ENCODE data around the gene GMEB1.

The GMEB1 gene

DNA sequence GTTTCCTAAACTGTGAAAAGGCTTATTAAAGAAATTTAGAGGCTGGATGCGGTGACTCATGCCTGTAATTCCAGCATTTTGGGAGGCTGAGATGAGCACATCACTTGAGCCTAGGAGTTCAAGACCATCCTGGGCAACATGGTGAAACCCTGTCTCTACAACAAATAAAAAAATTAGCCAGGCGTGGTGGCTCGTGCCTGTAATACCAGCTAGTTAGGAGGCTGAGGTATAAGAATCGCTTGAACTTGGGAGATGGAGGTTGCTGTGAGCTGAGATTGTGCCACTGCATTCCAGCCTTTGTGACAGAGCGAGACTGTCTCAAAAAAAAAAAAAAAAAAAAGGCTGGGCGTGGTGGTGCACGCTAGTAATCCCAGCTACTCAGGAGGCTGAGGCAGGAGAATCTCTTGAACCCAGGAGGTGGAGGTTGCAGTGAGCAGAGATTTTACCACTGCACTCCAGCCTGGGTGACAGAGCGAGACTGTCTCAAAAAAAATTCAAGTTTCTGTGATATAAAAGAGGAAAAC, 82.2 kb downstream of the GMEB1 start:
- peak; percentile 19 for DNase-seq (ENCODE audit: low read depth)

DNA sequence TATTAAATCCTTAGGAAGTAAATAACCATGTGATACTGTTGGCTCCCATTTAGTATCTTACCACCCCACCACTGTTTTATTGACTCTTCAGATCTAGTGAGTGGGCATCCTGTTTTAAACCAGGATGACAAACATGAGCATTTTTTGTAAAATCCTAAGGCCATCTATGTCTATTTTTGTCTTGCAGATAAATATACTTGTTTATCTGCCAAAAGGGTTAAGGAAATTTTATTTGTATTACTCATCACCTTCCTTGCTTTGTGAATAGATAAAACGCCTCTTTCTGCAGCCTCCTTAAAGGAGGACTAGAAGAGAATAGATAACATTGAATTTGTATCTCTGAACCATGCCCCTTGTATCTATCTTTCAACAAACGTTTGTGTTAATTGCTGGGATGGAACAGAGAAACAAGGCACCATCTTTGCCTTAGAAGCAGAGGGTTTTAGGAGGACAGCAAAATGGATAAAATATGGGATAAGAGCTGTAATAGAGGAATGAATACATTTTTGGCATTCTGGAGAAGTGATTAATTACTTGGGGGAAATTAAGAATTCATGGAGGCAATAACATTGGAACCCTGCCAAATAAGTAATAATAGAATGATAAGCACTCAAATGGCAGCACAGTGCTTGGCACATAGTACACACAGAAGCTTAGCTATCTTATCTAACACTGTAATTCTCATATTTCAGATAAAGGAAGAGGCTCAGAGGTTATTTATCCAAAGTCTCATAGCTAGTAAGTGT, 82.9 kb downstream of the GMEB1 start:
- DNase-seq (ENCODE audit: low read depth) = peak; percentile 83

DNA sequence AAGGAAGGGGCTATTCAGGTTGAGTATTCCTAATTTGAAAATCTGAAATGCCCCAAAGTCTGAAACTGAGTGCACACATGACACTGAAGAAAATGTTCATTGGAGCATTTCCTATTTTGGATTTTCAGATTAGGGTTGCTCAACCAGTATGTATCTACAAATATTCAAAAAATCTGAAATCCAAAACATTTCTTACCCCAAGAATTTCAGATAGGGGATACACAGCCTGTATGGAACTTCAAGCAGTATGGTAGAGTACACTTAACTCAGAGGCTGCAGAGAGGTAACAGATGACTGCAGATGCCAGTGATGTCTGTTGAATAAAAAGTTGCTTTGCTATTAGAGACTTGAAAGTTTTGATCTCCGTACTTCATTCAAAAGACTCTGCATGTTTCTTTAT, 87.1 kb downstream of the GMEB1 start:
- no peak for DNase-seq (ENCODE audit: low read depth)

DNA sequence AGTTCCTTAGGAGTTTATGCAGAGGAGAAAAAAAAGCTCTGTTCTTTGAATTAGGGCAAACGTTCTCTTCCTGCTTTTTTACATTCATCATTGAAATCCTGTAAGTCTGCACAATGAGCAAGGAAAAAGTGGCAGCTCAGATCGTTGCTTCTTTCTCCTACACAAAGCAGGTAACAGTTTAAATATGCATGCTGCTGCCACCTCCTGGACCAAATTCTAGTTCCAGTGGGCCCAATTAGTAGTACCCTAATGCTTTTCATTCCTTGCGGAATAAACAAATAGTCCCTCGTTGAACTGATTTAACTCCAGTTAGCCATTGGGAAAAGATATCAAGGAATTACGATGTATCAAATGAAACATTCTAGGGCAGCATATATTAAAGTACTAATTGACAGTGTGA, 88.3 kb downstream of the GMEB1 start:
- peak; percentile 27 for DNase-seq (ENCODE audit: low read depth)

DNA sequence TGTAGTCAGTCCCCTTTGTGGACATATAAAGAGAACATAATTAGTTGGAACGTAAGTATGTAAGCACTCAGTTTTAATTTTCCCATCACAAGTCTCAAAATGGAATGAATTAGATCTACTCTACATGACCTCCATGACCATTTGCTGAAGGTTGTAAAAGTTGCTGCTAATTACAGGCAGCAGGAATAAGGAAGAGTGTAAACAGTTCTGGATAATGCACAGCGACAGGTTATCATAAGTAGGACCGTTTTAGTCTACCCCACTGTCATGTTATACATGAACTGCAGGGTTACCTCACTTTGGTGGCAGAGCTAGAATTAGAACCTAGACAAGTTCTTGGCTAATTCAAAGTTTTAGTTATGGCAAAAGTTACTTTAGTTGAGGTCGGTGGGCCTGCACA, 89.8 kb downstream of the GMEB1 start:
- no peak for DNase-seq (ENCODE audit: low read depth)

DNA sequence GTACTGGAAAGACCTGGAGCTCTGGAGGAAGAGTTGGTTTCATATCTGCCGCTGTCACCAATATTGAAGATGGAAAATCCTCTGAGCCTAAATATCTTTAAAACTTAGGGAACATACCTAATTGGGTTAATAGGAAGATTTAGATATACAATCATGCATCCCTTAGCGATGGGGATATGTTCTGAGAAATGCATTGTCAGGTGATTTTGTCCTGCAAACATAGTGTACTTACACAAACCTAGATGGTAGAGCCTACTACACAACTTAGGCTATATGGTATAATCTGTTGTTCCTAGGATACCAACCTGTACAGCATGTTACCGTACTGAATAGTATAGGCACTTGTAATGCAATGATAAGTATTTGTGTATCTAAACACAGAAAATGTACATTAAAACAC, 90.7 kb downstream of the GMEB1 start:
- DNase-seq (ENCODE audit: low read depth) = no peak

DNA sequence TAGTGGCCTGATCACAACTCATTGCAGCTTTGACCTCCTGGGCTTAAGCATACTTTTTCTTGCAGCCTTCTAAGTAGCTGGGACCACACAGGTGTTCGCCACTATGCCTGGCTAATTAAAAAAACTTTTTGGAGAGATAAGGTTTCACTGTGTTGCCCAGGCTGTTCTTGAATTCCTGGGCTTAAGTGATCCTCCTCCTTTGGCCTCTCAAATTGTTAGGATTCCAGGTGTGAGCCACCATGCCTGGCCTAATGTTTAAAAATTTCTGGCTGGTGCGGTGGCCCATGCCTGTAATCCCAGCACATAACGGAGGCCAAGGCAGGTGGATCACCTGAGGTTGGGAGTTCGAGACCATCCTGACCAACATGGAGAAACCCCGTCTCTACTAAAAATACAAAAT, 92.6 kb downstream of the GMEB1 start:
- no peak for DNase-seq (ENCODE audit: low read depth)

DNA sequence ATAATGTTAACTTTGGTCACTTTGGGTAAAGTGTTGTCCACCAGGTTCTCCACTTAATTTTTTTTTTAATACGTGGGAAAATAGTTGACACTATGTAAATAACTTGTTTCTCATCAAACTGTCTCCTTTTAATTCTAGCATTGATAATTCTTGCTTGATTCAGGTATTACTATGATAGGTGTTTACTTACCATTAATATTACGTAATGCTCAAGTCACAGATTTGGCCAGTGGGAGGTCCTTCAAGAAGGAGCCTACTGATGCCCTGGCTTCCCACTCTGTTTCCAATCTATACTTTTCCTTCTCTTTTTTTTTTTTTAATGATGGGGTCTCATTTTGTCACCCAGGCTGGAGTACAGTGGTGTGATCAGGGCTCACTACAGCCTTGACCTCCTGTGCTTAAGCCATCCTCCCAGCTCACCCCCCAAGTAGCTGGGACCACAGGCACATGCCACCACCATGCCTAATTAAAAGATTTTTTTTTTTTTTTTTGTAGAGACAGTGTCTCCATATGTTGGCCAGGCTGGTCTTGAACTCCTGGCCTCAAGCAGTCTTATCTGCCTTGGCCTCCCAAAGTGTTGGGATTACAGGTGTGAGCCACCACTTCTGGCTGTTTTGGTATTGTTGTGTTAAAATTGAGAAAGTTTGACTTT, 98.1 kb downstream of the GMEB1 start:
- DNase-seq (ENCODE audit: low read depth) = no peak

Data from amniotic epithelial cell (primary cell).